HG02840 (cell line): Measurements from ENCODE around the gene NANP.
"Not testable (repeated sequence)": the region's sequence is repeated elsewhere in the genome, so short reads cannot be mapped to it uniquely, and the experiment has no call there.

Experiments used
- ATAC-seq: cut with Tn5 transposase; IDR thresholded peaks from one replicate; pipeline ENCODE4 v1.9.1; 2021; ENCODE audit warnings: mild to moderate bottlenecking, moderate library complexity, moderate number of reproducible peaks; ENCODE audit not compliant: unreplicated experiment, low FRiP score

The NANP gene, protein sequence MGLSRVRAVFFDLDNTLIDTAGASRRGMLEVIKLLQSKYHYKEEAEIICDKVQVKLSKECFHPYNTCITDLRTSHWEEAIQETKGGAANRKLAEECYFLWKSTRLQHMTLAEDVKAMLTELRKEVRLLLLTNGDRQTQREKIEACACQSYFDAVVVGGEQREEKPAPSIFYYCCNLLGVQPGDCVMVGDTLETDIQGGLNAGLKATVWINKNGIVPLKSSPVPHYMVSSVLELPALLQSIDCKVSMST

DNA sequence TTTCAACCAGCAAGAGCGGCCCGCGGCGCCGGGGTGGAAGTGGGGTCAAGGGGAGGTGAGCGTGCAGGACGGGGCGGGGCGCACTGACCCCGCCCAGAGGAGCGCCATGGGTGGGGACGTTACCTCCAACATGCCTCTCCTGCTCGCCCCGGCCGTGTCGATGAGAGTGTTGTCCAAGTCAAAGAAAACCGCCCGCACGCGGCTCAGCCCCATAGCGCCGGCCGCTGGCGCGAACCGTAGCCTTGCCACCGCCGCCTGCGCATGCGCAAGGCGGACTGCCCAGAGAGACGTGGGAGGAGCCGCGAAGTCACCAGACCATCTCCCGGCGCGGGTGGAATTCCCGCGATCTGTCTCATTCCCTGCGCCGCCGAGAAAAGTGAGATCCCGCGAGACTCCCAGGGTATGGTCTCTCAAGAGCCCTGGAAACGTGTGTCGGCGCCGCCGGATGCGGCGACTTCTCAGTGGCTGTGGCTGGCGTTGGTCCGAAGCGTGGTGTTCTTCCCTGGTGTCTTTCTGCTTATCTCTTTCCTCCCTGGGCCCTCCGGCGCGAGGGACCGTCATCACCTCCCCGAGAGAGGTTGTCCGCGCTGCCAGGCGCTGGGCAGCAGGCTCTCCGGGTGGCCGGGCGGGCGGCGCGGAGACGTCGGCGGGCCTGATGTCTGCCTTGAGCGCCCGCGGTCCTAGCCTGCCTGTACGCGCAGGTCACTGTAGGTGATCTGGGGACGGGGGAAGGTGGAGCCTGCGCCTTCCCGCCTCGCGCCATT lies at the start of gene NANP:
NANP (minus strand) TSS at position 279 of the 764 bp plus-strand sequence; CDS start at position 213, 66 bp downstream.
- ATAC-seq, result peak; percentile 84

DNA sequence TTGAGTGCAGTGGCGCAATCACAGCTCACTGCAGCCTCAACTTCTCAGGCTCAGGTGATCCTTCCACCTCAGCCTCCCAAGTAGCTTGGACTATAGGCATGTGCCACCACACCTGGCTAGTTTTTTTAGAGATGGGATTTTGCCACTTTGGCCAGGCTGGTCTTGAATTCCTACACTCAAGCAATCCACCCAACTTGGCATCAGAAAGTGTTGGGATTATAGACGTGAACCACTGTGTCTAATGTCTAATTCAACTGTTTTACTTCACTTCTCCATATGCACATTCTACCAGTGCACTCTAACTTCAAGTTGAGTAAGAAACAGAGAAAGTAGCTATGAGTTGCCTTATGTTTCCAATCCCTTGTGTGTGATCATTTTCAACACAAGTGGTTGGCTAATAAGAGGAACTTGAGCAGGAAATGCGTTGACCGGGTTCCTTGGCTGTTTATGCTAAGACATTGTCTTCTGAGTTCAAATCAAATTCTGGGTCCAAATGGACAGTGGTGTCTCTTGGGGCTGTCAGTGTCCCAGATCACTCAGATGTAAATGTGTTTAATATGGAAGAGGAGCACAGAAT lies 48.9 kb upstream of the NANP start:
- no peak for ATAC-seq

DNA sequence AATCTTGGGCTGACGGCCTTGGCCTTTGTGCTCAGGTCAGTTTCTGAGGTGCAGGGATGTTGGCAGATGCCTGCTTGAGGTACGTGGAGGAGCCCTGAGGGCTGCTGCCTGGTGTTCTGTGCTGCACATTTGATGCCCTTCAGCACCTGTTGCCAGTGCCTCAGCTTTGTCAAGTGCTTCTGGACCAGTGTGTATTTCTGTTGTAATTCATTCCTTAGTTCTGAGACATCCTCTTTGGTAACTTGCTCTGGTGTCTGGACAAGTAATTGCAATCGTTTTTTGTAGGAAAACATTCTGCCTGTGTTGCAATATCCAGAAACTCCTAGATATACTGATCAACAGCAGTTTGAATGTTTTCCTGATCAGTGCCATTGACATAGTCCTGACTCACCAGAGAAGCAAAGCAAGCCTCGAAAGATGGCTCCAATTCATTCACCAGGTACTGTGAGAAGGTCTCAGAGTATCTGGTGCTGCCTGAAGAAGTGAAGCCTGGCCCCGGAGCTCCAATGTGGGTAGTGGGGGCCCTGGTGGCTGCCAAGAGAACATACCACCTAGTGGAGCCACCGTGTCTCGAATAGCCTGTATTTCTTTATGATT lies 46.1 kb upstream of the NANP start:
- no peak for ATAC-seq

DNA sequence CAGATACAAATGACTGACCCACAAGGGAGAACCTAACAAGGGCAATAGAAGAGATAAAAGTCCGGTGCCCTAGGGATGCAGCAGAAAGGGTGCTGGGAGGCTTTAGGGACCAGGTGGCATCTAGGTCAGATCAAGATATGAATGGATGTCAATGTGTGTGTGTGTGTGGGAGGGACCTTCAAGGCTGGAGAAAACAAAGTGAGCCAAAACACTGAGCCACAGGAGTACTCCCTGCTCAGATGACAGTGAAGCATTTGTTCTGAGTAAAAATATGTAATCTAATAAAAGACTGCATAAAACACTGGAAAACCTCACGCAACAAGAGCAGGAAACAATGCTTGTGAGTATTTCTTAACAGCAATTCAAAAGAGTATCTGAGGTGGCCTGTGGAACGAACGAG lies 44.6 kb upstream of the NANP start:
- no peak for ATAC-seq

DNA sequence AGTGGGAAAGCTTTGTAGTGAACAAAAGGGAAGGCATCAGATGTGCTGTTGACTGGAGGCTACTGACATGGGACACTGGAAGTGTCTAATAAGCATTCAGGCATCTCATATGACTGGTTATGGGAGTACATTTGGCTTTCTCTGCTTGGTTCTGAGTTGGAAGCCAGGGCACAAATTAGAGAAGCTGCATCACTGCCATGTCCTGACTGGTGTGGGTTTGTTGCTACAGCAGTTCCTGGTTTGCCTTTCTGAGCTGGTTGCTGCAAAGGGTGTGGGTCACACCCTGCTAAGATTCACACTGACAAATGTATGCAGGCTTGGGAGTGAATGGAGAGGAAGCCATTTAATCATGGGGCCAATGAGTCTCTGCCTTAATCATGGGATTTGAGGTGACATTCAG lies 36.2 kb upstream of the NANP start:
- no peak for ATAC-seq

DNA sequence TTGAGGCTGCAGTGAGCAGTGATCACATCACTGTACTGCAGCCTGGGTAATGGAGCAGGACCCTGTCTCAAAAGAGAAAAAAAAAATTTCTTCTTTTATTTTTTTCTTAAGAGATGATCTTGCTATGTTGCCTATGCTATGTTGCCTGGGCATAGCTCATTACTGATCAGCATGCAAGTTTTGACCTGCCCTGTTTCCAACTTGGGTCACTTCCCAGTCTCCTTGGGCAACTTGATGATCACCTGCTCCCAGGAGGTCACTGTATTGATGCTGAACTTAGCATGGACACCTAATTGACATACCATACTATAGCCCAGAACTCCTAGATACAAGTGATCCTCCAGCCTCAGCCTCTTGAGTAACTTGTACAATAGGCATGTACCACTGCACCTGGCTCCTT lies 30.7 kb upstream of the NANP start:
- no peak for ATAC-seq

DNA sequence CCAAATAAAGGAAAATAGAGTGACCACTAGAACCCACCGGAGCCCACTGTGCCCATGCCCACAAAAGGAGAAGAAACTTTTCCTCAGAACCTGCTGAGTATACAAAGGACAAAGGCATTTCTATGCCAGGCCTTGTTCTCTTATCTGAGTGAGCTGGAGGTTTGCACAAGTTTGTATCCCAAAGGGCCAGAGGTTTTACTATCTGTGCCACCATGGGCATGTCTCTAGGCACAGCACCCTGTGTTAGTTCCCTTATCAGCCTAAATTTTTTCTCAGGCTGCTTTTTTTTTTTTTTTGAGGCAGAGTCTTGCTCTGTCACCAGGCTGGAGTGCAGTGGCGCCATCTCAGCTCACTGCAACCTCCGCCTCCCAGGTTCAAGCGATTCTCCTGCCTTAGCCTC lies 29.1 kb upstream of the NANP start:
- ATAC-seq, result not testable (repeated sequence)

DNA sequence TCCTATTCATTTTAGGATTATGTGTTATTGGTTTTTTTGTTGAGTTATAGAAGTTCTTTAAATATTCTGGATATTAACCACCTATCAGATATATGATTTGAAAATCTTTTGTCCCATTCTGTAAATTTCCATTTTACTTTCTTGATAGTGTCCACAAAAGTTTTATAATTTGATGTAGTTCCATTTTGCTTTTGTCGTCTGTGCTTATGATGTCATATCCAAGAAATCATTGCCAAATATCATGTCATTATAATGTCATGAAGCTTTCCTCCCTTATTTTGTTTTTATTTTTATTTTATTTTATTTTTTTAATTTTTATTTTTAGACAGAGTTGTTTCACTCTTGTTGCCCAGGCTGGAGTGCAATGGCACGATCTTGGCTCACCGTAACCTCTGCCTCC lies 21.0 kb upstream of the NANP start:
- ATAC-seq, result no peak

DNA sequence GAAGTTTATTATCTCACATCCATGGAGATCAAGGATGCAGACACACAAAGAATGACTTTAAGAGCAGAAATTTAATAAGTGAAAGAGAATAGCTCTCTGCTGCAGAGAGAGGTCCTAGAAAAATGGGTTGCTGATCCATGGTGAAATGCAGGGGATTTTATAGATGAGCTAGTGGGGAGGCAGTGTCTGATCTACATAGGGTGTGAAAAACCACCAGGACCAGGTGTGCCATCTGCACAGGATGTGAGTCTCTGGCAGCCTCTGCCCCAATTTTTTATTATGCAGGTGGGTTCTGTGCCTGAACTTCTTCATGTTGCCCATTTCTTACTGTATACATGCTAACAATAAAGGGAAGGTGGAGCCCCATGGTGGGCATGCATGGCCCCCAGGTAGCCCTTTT lies 19.9 kb upstream of the NANP start:
- no peak for ATAC-seq

DNA sequence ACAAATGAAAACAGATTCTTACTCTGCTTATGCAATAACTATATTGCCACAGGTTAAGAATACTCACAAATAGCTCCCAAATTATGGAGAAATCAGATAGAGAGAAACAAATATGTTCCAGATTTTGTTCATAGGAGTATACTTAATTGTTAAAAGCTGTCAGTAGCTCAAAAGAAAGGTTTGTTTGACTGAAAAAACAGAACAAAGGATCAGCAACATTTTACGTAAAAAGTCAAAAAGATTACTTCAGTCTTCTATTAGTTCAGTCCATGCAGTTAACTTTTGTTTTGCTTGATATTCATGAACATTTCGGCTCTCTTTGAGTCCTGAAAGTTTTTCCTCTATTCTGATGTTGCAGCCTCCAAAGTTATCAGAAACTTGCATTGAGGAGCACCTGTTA lies 13.4 kb upstream of the NANP start:
- no peak for ATAC-seq

DNA sequence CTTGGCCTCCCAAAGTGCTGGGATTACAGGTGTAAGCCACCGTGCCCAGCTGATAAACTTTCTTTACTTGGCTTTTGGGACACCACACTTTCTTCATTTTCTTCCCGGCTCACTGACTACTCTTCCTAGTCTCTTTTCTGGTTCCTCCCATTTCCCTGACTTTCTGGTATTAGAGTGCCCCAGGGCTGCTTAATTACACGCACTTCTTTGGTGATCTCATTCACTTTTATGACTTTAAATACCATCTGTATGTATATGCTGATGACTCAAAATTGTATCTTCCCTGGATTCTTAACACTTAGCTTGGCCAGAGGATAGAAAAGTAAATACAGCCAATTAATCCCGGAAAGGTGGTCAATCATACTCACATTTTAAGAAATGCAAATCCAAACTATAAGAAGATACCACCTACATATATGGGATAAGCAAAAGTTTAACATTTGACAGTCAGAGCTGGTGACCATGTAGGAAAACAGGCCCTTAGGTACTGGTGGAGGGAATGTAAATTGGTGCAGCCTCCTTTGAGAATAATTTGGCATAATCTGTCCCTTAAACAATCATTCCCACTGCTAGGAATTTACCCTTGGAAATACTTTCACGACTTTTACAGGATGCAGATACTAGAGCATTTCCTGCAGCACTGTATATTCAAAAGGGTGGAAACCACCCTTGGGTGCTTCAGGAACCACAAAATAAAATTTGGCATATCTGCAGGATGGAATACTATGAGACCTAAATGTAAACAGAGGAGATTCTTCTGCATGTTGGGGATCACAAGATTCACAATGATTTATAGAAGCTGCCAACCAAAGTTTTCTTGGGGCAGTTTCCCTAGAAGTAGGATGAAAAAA lies 9.4 kb upstream of the NANP start:
- ATAC-seq, result no peak

DNA sequence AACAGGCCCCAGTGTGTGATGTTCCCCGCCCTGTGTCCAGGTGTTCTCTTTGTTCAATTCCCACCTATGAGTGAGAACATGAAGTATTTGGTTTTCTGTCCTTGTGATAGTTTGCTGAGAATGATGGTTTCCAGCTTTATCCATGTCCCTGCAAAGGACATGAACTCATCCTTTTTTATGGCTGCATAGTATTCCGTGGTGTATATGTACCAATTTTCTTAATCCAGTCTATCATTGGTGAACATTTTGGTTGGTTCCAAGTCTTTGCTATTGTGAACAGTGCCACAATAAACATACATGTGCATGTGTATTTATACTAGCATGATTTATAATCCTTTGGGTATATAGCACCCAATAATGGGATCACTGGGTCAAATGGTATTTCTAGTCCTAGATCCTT lies 6.8 kb upstream of the NANP start:
- ATAC-seq, result not testable (repeated sequence)

DNA sequence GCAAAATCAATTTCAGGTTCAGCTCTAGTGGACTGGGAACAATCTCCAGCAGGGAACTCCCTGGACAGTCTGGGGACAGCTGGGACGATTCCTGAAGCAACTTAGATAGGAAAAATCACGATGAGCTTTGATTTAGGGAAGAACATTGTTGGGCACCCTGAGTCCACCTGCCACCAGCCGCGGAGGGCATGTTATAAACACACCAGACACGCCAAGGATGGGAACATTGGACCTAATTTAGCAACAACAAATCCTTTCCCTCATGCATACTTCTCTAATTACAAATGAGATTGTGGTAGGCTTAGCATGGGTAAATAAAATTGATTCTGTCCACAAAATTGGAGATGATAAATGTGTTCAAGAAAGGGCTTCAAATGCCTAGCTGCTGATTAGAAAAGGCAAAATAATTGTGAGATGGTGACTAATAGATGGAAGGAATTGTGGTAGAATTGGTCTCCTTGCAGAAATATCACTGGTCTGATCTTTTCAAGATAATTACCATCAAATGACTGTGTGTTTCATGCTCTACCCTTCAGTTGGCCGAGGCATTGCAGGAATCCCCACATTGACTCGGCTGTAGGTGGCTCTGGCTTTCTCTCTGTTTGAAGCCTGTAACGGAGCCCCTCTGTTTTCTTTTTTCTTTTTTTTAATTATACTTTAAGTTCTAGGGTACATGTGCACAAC lies 6.1 kb upstream of the NANP start:
- ATAC-seq, result no peak

DNA sequence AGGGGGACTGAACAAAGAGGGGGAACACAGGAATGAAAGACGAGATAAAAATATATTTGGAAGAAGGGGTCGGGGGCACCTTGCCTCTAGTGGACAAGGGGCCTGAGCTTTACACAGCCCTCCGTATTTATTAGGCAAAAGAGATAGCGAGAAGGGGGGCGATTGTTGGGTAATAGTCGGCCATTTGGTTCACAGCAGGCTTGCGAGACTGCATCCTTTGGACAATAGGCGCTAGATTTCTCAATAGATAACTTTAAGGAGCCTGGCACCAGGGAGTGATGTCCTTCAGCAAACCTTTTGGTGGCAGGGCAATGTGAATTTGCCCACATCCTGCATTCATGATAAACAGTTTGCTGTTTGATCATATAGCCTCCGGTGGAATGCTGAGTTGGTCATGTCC lies 3.0 kb upstream of the NANP start:
- no peak for ATAC-seq

DNA sequence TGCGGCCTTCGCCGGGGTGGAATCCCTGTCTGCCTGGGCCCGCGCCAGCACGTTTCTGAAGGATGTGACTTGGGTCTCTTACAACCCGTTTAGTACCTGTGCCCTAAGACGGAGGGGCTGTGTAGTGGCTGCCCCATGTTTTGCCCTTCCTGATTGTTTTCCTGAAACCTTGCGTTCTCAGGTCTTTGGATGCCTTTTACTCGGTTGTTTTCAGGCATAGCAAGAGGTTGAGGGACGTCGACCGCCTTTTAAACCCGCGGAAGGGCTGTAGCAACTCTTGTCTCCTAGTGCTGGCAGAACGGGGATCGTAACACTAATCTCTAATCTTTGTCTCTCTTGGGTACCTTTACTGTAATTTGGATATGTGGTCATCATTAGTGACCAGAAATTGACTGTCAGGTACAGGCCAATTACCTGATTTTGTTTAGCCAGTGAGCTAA lies 706 bp upstream of the NANP start:
- ATAC-seq, result no peak

DNA sequence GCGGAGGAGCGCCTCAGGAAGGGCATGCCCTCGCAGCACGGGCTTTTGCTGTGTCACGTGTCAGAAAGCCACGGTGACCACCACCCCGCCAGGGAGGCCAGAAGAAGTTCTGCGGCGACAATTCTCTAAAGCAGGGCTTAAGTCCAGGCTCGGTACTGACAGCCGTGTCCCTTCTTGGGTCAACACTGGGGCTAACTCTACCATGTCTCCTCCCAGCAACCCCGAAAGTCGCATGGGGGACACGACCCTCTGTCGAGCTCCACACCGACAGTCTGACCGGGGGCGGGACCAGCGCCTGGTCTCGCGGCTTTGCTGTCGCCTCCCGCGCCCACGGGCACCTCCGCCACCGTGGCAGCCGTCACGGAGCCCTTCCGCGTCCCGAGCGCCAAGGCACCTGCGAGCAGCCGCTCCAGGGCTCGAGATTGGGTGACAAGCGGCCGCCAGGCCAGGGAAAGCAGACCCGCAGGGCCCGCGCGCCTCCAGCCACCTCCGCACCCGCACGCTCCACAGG lies 534 bp downstream of the NANP start:
- peak; percentile 18 for ATAC-seq

DNA sequence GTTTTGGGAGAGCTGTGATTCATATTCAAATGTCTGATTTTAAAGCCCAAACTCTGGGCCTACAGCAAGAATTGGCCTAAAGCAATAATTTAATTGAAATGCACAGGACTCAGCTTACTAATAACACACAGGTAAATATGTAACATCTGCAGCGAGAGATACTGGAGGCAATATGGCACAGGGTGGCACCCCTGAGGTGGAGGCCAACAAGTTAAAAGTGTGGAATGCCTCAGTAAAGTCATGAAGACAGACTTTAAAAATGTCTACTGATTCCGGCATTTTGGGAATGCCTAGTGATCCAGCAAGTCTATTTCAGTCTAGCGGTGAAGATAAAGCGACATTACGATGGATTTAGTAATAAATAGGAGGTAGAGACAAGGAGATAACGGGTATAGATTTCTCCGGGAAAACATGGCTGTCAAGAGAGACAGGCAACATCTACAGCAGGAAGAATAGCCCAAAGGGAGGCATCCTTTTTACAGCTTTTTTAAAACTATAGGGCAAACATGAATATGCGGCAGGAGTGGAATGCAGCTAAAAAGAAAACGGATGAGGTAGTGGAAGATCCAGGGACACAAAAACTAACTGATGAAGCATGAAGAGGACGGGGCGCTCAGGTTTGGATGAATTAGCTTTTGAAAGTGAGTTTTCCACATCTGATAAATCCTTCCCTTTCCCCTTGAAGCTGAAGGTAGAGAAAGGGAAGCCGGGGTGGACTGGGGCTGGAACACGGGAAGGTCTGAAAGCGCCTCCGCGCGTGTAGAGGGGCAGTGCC lies 1.2 kb downstream of the NANP start:
- ATAC-seq, result no peak

DNA sequence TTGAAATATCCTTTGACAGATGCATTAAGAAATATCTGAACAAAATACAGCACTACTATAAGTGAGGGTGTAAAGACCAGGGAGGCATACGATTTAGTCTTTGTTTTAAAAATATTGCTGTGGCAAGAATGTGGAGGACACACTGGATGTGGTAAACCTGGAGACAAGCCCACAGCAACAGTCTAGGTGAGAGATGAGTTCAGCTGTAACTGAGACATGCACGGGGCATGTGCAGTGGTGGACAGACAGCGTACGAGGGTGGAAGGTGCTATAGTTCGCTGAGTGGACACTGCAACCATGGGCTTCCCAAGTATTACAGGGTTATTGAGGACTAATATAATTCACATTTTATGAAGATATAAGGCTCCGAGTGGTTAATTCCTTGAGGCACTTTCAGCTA lies 1.8 kb downstream of the NANP start:
- ATAC-seq, result no peak

DNA sequence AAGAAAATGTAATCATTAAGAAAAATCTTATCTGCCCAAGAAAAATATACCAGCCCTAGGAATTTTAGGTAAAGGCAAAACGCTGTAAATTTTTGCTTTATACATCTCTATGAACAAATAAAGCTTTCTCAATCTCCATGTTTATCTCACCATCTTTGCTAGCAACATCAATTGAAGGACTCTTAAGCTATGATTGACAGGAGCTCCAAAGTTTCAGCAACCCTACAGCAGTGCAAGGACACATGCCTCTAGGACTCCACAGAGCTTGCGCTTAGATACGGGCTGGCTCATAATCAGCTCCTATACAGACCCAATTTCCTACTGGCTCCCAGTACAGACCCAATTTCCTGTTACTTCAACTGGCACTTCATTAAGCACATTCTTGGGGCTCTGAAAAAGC lies 4.3 kb downstream of the NANP start:
- ATAC-seq, result no peak
